Measurements from ENCODE around the gene ALDH3A2.

The ALDH3A2 gene

GRCh38 chr17:19626079-19626478 lies 22.5 kb upstream of the ALDH3A2 start:
- Histone ChIP-seq H3K4me2 (no peak overlapping the region), H2AFZ (ENCODE audit: low read depth) (no peak overlapping the region), H3K4me1 (ENCODE audit: low read depth, poor library complexity, severe bottlenecking) (peaks cover 3% of the 10 kb centered on the region), H3K9ac (no peak overlapping the region), H3K36me3 (ENCODE audit: insufficient read depth) (no peaks in the 10 kb centered on the region), H3K79me2 (ENCODE audit: insufficient read depth, low read depth) (no peaks in the 10 kb centered on the region), H3K27me3 (ENCODE audit: insufficient read depth, low read depth) (no peaks in the 10 kb centered on the region), H3K4me3 (IDR thresholded peaks at IDR 0.05; ENCODE audit: insufficient read depth, low read depth, low read length) (no peak overlapping the region), H3K27ac (no peak overlapping the region), H4K20me1 (ENCODE audit: insufficient read depth) (no peaks in the 10 kb centered on the region)
- no peak for TF ChIP-seq CTCF (conservative IDR thresholded peaks at IDR 0.05; ENCODE audit: low read depth, low read length)

- Histone ChIP-seq H3K4me3 (IDR thresholded peaks at IDR 0.05; ENCODE audit: insufficient read depth, low read depth, low read length) (no peak overlapping the region), H3K9ac (no peak overlapping the region), H3K27ac (no peak overlapping the region), H3K4me1 (ENCODE audit: low read depth, poor library complexity, severe bottlenecking) (peaks cover 3% of the 10 kb centered on the region), H3K79me2 (ENCODE audit: insufficient read depth, low read depth) (no peaks in the 10 kb centered on the region), H3K4me2 (no peak overlapping the region), H4K20me1 (ENCODE audit: insufficient read depth) (no peaks in the 10 kb centered on the region), H3K36me3 (ENCODE audit: insufficient read depth) (no peaks in the 10 kb centered on the region), H2AFZ (ENCODE audit: low read depth) (no peak overlapping the region), H3K27me3 (ENCODE audit: insufficient read depth, low read depth) (no peaks in the 10 kb centered on the region)
- no peak for TF ChIP-seq CTCF (conservative IDR thresholded peaks at IDR 0.05; ENCODE audit: low read depth, low read length)
Measured at GRCh38 chr17:19629449-19629848, 19.1 kb upstream of the ALDH3A2 start.

GRCh38 chr17:19630035-19630434 lies 18.5 kb upstream of the ALDH3A2 start:
- H3K4me2 ChIP-seq: no peak overlapping the region
- H2AFZ ChIP-seq (ENCODE audit: low read depth): no peak overlapping the region
- no peak overlapping the region for H3K4me3 ChIP-seq (IDR thresholded peaks at IDR 0.05; ENCODE audit: insufficient read depth, low read depth, low read length)
- no peaks in the 10 kb centered on the region for H4K20me1 ChIP-seq (ENCODE audit: insufficient read depth)
- no peaks in the 10 kb centered on the region for H3K27me3 ChIP-seq (ENCODE audit: insufficient read depth, low read depth)
- H3K79me2 ChIP-seq (ENCODE audit: insufficient read depth, low read depth): no peaks in the 10 kb centered on the region
- no peaks in the 10 kb centered on the region for H3K4me1 ChIP-seq (ENCODE audit: low read depth, poor library complexity, severe bottlenecking)
- no peak overlapping the region for H3K9ac ChIP-seq
- no peaks in the 10 kb centered on the region for H3K36me3 ChIP-seq (ENCODE audit: insufficient read depth)
- no peak overlapping the region for H3K27ac ChIP-seq
- TF ChIP-seq CTCF (conservative IDR thresholded peaks at IDR 0.05; ENCODE audit: low read depth, low read length): no peak

- H2AFZ ChIP-seq (ENCODE audit: low read depth): no peak overlapping the region
- no peak overlapping the region for H3K4me3 ChIP-seq (IDR thresholded peaks at IDR 0.05; ENCODE audit: insufficient read depth, low read depth, low read length)
- H3K27me3 ChIP-seq (ENCODE audit: insufficient read depth, low read depth): no peaks in the 10 kb centered on the region
- no peak overlapping the region for H3K27ac ChIP-seq
- no peaks in the 10 kb centered on the region for H3K36me3 ChIP-seq (ENCODE audit: insufficient read depth)
- no peak overlapping the region for H3K9ac ChIP-seq
- H4K20me1 ChIP-seq (ENCODE audit: insufficient read depth): no peaks in the 10 kb centered on the region
- H3K79me2 ChIP-seq (ENCODE audit: insufficient read depth, low read depth): no peaks in the 10 kb centered on the region
- H3K4me1 ChIP-seq (ENCODE audit: low read depth, poor library complexity, severe bottlenecking): no peaks in the 10 kb centered on the region
- no peak overlapping the region for H3K4me2 ChIP-seq
- no peak for TF ChIP-seq CTCF (conservative IDR thresholded peaks at IDR 0.05; ENCODE audit: low read depth, low read length)
Measured at GRCh38 chr17:19630661-19631060, 17.9 kb upstream of the ALDH3A2 start.

Data from KMS-11 (cell line).